Thyroid gland (tissue), 4 donors: Measurements from ENCODE around the gene MAP7D3. TPM values are rescaled to one million over a fixed set of nuclear protein-coding genes. Genes with fewer than 3 reads are reported as not detected.

Source experiments
- DNase-seq, 2 donors: peaks; one replicate each; pipeline ENCODE4 v3.0.0-alpha.2; 2019
- H3K27ac ChIP-seq, 3 donors: fragments of 200-600 bp; sonication (generic); 1 replicate in 2 of 3; 2 replicates in 1 of 3; pipeline ENCODE4 v1.5.1; 2016 to 2019; ENCODE audit warnings: mild to moderate bottlenecking in 1 of 3, moderate library complexity in 1 of 3
- H3K27me3 ChIP-seq: fragments of 200-600 bp; sonication (generic); one replicate; pipeline ENCODE4 v1.5.1; 2019
- H3K36me3 ChIP-seq, 2 donors: fragments of 200-600 bp; sonication (generic); one replicate each; pipeline ENCODE4 v1.5.1; 2016 to 2019
- H3K4me1 ChIP-seq, 2 donors: fragments of 200-600 bp; sonication (generic); one replicate each; pipeline ENCODE4 v1.5.1; 2017 to 2019
- H3K4me3 ChIP-seq, 3 donors: fragments of 200-600 bp; sonication (generic); replicated peaks in 1 of 3; 1 replicate in 2 of 3; 2 replicates in 1 of 3; pipeline ENCODE4 v1.5.1; 2016; ENCODE audit warnings: mild to moderate bottlenecking in 1 of 3
- H3K9me3 ChIP-seq: fragments of 200-600 bp; sonication (generic); one replicate; pipeline ENCODE4 v1.5.1; 2017
- CTCF ChIP-seq, 6 experiments: fragments of 200-600 bp in 3 of 6; fragments of 450-650 bp in 3 of 6; sonication (generic) in 3 of 6; IDR thresholded peaks; one replicate each; pipeline ENCODE4 v1.5.1; 2016 to 2019; ENCODE audit warnings: antibody characterized with exemption in 6 of 6, mild to moderate bottlenecking in 2 of 6, inconsistent platforms in 1 of 6, moderate library complexity in 1 of 6
- POLR2A ChIP-seq, 2 donors: fragments of 450-650 bp; IDR thresholded peaks; one replicate each; pipeline ENCODE4 v1.6.1; 2017; ENCODE audit warnings: antibody characterized with exemption in 2 of 2, mild to moderate bottlenecking in 2 of 2, moderate library complexity in 1 of 2
- WGBS, 2 donors: methylation state at CpG; one replicate each; pipeline ENCODE4 v1.1.5; 2017; 5-methylcytosine and 5-hydroxymethylcytosine counted together
- intact Hi-C: fragments of 100-400 bp; cut with DNase I; formaldehyde crosslinking; loops from one replicate; pipeline ENCODE4 v1.15.1; 2023
- total RNA-seq, 4 donors: library from RNA; depleted of rRNA; stranded (reverse); fragments of >200 nt; gene quantifications; one replicate each; pipeline ENCODE4 v1.2.3, GENCODE V29; 2016

MAP7D3 gene
- total RNA-seq, 4 donors from 2014 or later = 13.8 to 22.2 (median 14.6) TPM

GRCh38 chrX:136211766-136212556 lies 39.2 kb downstream of the MAP7D3 start:
- peak overlapping the region in 2 of 3 donors; percentile 62 to 90 for H3K27ac ChIP-seq
- peaks cover 0 to 9% of the 10 kb centered on the region in 2 donors for H3K36me3 ChIP-seq
- no peak overlapping the region for H3K4me3 ChIP-seq
- H3K9me3 ChIP-seq = no peaks in the 10 kb centered on the region
- 58 to 68% methylated on average over 2 to 5 of the region's 11 CpGs for WGBS, 2 donors
- intact Hi-C loops = no loop called here
- TF ChIP-seq CTCF (IDR thresholded peaks at IDR 0.05) (no peak), POLR2A (IDR thresholded peaks at IDR 0.05) (no peak)
- H3K4me1 ChIP-seq = peaks cover 6 to 48% of the 10 kb centered on the region in 2 donors
- no peaks in the 10 kb centered on the region for H3K27me3 ChIP-seq
- no peak for DNase-seq

DNA sequence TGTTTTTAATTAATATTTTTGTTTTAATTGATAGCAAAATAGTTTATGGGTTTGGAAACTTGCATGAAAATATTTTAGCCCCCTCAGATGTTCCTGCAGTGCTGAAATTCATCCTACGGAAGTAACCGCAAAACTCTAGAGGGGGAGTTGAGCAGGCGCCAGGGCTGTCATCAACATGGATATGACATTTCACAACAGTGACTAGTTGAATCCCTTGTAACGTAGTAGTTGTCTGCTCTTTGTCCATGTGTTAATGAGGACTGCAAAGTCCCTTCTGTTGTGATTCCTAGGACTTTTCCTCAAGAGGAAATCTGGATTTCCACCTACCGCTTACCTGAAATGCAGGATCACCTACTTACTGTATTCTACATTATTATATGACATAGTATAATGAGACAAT lies 40.4 kb downstream of the MAP7D3 start:
- intact Hi-C loops = no loop called here
- TF ChIP-seq POLR2A (IDR thresholded peaks at IDR 0.05) = no peak
- no peak for TF ChIP-seq CTCF (IDR thresholded peaks at IDR 0.05)
- no peak for DNase-seq
- Histone ChIP-seq H3K9me3 (no peaks in the 10 kb centered on the region), H3K36me3 (peaks cover 0 to 9% of the 10 kb centered on the region in 2 donors), H3K27me3 (no peaks in the 10 kb centered on the region), H3K4me3 (no peak overlapping the region), H3K27ac (peak overlapping the region; percentile 68 to 90 (median 81)), H3K4me1 (peaks cover 6 to 56% of the 10 kb centered on the region in 2 donors)
- WGBS, 2 donors = 73 to 83% methylated on average over 5 of the region's 5 CpGs

DNA sequence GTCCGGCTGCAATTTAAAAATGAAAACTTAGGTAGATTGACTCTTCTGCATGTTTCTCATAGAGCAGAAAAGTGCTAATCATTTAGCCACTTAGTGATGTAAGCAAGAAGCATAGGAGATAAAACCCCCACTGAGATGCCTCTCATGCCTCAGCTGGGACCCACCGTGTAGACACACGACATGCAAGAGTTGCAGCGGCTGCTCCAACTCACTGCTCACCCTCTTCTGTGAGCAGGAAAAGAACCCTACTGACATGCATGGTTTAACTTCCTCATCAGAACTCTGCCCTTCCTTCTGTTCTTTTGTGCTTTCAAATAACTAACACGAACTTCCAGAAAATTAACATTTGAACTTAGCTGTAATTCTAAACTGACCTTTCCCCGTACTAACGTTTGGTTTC lies 41.0 kb downstream of the MAP7D3 start:
- Histone ChIP-seq H3K9me3 (no peaks in the 10 kb centered on the region), H3K4me1 (peaks cover 11 to 62% of the 10 kb centered on the region in 2 donors)

DNA sequence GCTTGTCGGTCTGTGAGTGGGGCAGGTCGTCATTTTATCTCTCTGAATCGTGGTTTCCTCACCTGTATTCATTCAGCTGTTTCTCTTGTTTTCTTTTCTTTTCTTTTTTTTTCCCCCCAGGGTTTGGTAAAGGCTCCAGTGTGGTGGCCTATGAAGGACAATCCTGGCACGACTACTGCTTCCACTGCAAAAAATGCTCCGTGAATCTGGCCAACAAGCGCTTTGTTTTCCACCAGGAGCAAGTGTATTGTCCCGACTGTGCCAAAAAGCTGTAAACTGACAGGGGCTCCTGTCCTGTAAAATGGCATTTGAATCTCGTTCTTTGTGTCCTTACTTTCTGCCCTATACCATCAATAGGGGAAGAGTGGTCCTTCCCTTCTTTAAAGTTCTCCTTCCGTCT lies 41.4 kb downstream of the MAP7D3 start:
- Histone ChIP-seq H3K4me1 (peaks cover 13 to 67% of the 10 kb centered on the region in 2 donors), H3K27me3 (no peaks in the 10 kb centered on the region), H3K4me3 (no peak overlapping the region), H3K36me3 (peaks cover 0 to 9% of the 10 kb centered on the region in 2 donors), H3K9me3 (no peaks in the 10 kb centered on the region), H3K27ac (peak overlapping the region; percentile 81 to 90 (median 85))
- intact Hi-C loops = loop anchor here (10.0 kb wide), 1 partner anchor 55 kb away; no protein-coding TSS in a partner anchor
- DNase-seq = peak; percentile 45 to 53
- no peak for TF ChIP-seq POLR2A (IDR thresholded peaks at IDR 0.05)
- 21 to 26% methylated on average over 9 of the region's 9 CpGs for WGBS, 2 donors

More for the DNA sequence above, 41.0 kb downstream of the MAP7D3 start:
- H3K36me3 ChIP-seq = peaks cover 0 to 9% of the 10 kb centered on the region in 2 donors
- peak overlapping the region; percentile 81 to 90 (median 85) for H3K27ac ChIP-seq
- peak; percentile 51 to 62 for DNase-seq
- H3K4me3 ChIP-seq = no peak overlapping the region
- 14 to 18% methylated on average over 7 of the region's 7 CpGs for WGBS, 2 donors
- intact Hi-C loops = no loop called here
- TF ChIP-seq POLR2A (IDR thresholded peaks at IDR 0.05) = no peak
- no peaks in the 10 kb centered on the region for H3K27me3 ChIP-seq

DNA sequence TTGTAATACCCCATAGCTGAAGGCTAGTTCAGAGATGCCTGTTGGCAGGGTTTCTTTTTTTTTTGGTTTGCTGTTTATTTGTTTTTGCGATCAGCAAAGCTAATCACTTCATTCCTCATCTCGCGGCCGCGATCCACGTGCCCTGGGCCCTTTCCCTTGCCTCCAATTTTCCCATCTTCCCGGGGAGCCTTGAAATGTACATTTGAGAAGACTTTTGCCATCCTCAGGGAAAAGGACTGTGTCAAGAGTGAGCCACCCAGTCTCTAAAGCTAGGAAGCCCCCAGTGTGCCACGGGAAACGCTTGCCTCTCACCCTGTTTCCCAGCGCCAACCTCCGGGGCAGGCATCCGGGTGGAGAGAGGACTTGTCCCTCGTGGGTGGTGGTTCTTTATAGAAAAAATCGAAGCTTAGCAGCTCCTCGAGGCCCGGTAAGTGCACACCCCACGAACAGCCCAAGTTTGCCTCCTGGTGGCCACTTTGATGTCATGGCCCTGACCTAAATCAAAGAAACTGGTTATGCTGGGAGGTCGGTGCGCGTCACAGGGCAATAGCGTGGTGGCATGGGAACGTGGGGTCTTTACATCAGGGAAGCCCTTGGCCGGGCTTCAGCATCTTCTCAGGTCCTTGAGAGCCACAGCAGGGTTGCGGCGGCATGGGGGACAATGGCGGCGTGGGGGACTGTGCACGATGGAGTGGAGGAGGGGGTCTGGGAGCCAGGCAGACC lies 42.0 kb downstream of the MAP7D3 start:
- Histone ChIP-seq H3K9me3 (no peaks in the 10 kb centered on the region), H3K27ac (peak overlapping the region; percentile 81 to 90 (median 85)), H3K4me1 (peaks cover 13 to 70% of the 10 kb centered on the region in 2 donors), H3K27me3 (no peaks in the 10 kb centered on the region), H3K4me3 (no peak overlapping the region), H3K36me3 (peaks cover 0 to 9% of the 10 kb centered on the region in 2 donors)
- intact Hi-C loops = loop anchor here (10.0 kb wide), 1 partner anchor 54 kb away; no protein-coding TSS in a partner anchor
- TF ChIP-seq CTCF (IDR thresholded peaks at IDR 0.05) (peak; percentile 19 to 65 (median 56)), POLR2A (IDR thresholded peaks at IDR 0.05) (no peak)
- DNase-seq = peak; percentile 66 to 68
- WGBS, 2 donors = 33 to 54% methylated on average over 17 to 28 of the region's 28 CpGs
